ENCODE data around the gene GALT.

Gene GALT

GRCh38 chr9:34647084-34647403 lies 569 bp downstream of the GALT start:
- ChIA-PET CTCF (interaction anchor here (0.9 to 13.8 kb wide), 9 partner anchors 10 to 314 kb away, joined by 3 to 180 read pairs (median 10); partner anchors contain the start of genes CCL27 and SIGMAR1), POLR2A (interaction anchor here (1.0 to 1.6 kb wide), 5 partner anchors 9 to 18 kb away, joined by 3 to 31 read pairs (median 4); partner anchors contain the start of gene SIGMAR1)
- DNase-seq (ENCODE audit: low read depth, low spot score): no peak
- no peak for TF ChIP-seq CTCF (IDR thresholded peaks at IDR 0.05; ENCODE audit: insufficient read depth, low read length, missing control alignments)
- H3K4me3 ChIP-seq (ENCODE audit: low read depth, low read length): peak overlapping the region; percentile 89

- no peak for DNase-seq (ENCODE audit: low read depth, low spot score)
- H3K4me3 ChIP-seq (ENCODE audit: low read depth, low read length): peak overlapping the region; percentile 89
- ChIA-PET CTCF (interaction anchor here (1.3 to 13.8 kb wide), 4 partner anchors 10 to 55 kb away, joined by 3 to 180 read pairs (median 86); partner anchors contain the start of genes CCL27 and SIGMAR1), POLR2A (no interaction called here)
- TF ChIP-seq CTCF (IDR thresholded peaks at IDR 0.05; ENCODE audit: insufficient read depth, low read length, missing control alignments): no peak
These were observed 1.2 kb downstream of the GALT start for GRCh38 chr9:34647651-34648050.

- no peak for TF ChIP-seq CTCF (IDR thresholded peaks at IDR 0.05; ENCODE audit: insufficient read depth, low read length, missing control alignments)
- ChIA-PET CTCF (interaction anchor here (1.3 to 13.8 kb wide), 4 partner anchors 9 to 35 kb away, joined by 3 to 180 read pairs (median 78); partner anchors contain the start of genes CCL27 and SIGMAR1), POLR2A (no interaction called here)
- H3K4me3 ChIP-seq (ENCODE audit: low read depth, low read length): no peak overlapping the region
- DNase-seq (ENCODE audit: low read depth, low spot score): no peak
These were observed 2.2 kb downstream of the GALT start for GRCh38 chr9:34648673-34649072.

GRCh38 chr9:34650816-34651215 lies 4.3 kb downstream of the GALT start:
- H3K4me3 ChIP-seq (ENCODE audit: low read depth, low read length): no peak overlapping the region; the same call in 1 of the 2 replicates
- POLR2A ChIA-PET: interaction anchor here (0.6 to 1.9 kb wide), 2 partner anchors 11 to 13 kb away, joined by 4 to 5 read pairs; partner anchors contain the start of gene SIGMAR1
- DNase-seq (ENCODE audit: low read depth, low spot score): no peak
- no peak for TF ChIP-seq CTCF (IDR thresholded peaks at IDR 0.05; ENCODE audit: insufficient read depth, low read length, missing control alignments)
- CTCF ChIA-PET: interaction anchor here (1.1 to 13.8 kb wide), 4 partner anchors 13 to 52 kb away, joined by 3 to 153 read pairs (median 12); partner anchors contain the start of genes CCL27 and SIGMAR1

GRCh38 chr9:34651321-34651720 lies 4.8 kb downstream of the GALT start:
- no peak for DNase-seq (ENCODE audit: low read depth, low spot score)
- POLR2A ChIA-PET: interaction anchor here (0.6 to 2.5 kb wide), 4 partner anchors 12 to 1825 kb away, joined by 3 to 8 read pairs (median 4); partner anchors contain the start of gene SIGMAR1
- CTCF ChIA-PET: interaction anchor here (1.1 to 13.8 kb wide), 6 partner anchors 12 to 51 kb away, joined by 3 to 153 read pairs (median 4); partner anchors contain the start of genes CCL27, RPP25L and SIGMAR1
- peak overlapping the region; percentile 70 for H3K4me3 ChIP-seq (ENCODE audit: low read depth, low read length)
- TF ChIP-seq CTCF (IDR thresholded peaks at IDR 0.05; ENCODE audit: insufficient read depth, low read length, missing control alignments): no peak

- ChIA-PET CTCF (interaction anchor here (0.9 to 13.8 kb wide), 9 partner anchors 12 to 273 kb away, joined by 3 to 153 read pairs (median 4); partner anchors contain the start of genes CCL27, RPP25L and SIGMAR1), POLR2A (interaction anchor here (0.6 to 2.5 kb wide), 4 partner anchors 9 to 1824 kb away, joined by 3 to 8 read pairs (median 4); partner anchors contain the start of gene SIGMAR1)
- peak; percentile 40 for DNase-seq (ENCODE audit: low read depth, low spot score)
- TF ChIP-seq CTCF (IDR thresholded peaks at IDR 0.05; ENCODE audit: insufficient read depth, low read length, missing control alignments): no peak
- peak within 1 kb of the TSS; percentile 70 for H3K4me3 ChIP-seq (ENCODE audit: low read depth, low read length)
These were observed 5.6 kb downstream of the GALT start, which contains the start of gene IL11RA for GRCh38 chr9:34651876-34652601. Gene IL11RA, plus strand, starts transcription at chr9:34652185. Its CDS starts 3,033 bp downstream, at chr9:34655218.

All from AG04449 (cell line).